Measurements from ENCODE around the gene PDCD4. TPM values are rescaled to one million over a fixed set of nuclear protein-coding genes. Genes with fewer than 3 reads are reported as not detected.

The PDCD4 gene
- total RNA-seq, 2 experiments from 2014 or later = 236 to 237 TPM

GRCh38 chr10:110834629-110835301 is 37.0 kb upstream of the PDCD4 start:
- Mint-ChIP-seq H3K27me3 (no peaks in the 10 kb centered on the region), H3K9me3 (no peaks in the 10 kb centered on the region), H3K4me1 (peaks cover 17% of the 10 kb centered on the region), H3K36me3 (no peaks in the 10 kb centered on the region), H3K4me3 (no peak overlapping the region), H3K27ac (peak overlapping the region; percentile 90)
- DNase-seq = no peak
- ATAC-seq (ENCODE audit: low read depth) = peak; percentile 84
- POLR2A ChIA-PET = interaction anchor here (0.6 to 1.8 kb wide), 4 partner anchors 32 to 51 kb away, joined by 3 to 7 read pairs (median 6); partner anchors contain the start of gene PDCD4

DNA sequence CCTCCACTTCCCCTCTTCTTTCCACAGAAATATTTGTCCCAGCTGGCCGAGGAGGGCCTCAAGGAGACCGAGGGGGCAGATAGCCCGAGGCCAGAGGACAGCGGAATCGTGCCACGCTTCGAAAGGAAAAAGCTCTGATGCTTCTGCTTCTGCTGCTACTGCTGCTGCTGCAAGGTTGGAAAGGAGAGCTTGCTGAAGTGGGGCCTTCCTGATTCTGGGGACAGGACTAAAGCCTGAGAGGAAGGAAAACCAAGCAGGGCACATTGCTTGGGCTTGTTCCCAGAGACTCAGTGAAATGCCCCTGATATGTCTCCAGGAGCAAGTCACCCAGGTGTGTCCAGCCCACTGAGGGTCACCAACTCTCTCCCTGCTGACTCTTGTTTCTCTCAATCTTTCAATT is 35.9 kb upstream of the PDCD4 start:
- POLR2A ChIA-PET = interaction anchor here (0.8 to 1.8 kb wide), 4 partner anchors 22 to 37 kb away, joined by 3 to 7 read pairs (median 6); partner anchors contain the start of gene PDCD4
- peak overlapping the region; percentile 57 for H3K27ac Mint-ChIP-seq
- no peak overlapping the region for H3K4me3 Mint-ChIP-seq
- no peaks in the 10 kb centered on the region for H3K27me3 Mint-ChIP-seq
- H3K4me1 Mint-ChIP-seq = peaks cover 17% of the 10 kb centered on the region
- DNase-seq (no peak), ATAC-seq (ENCODE audit: low read depth) (no peak)
- H3K9me3 Mint-ChIP-seq = no peaks in the 10 kb centered on the region
- no peaks in the 10 kb centered on the region for H3K36me3 Mint-ChIP-seq

DNA sequence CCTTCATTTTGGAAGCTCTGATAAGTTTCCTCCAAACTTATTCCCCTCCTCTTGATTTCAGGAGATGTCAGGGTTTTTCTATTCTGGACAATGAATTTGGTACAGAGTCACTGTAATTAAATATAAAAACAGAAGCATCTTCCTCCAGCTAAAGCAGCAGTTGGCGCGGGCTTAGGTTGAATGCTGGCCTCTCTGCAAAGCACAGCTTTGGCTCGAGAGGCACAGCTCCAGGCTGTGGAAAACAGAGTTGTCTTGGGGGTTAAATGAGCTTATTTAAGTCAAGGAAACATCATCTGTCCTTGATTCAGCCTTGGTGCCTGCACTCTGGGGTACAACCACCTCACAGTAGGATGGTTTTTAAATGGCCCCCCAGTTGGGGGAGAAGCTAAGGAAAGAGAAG is 35.0 kb upstream of the PDCD4 start:
- Mint-ChIP-seq H3K4me1 (peaks cover 20% of the 10 kb centered on the region), H3K36me3 (no peaks in the 10 kb centered on the region), H3K27ac (no peak overlapping the region), H3K27me3 (no peaks in the 10 kb centered on the region), H3K9me3 (no peaks in the 10 kb centered on the region), H3K4me3 (no peak overlapping the region)
- POLR2A ChIA-PET = interaction anchor here (0.8 to 1.4 kb wide), 4 partner anchors 14 to 34 kb away, joined by 3 to 7 read pairs (median 3); no protein-coding TSS in a partner anchor
- ATAC-seq (ENCODE audit: low read depth) (no peak), DNase-seq (no peak)

- Mint-ChIP-seq H3K4me1 (peaks cover 29% of the 10 kb centered on the region), H3K27ac (no peak overlapping the region), H3K27me3 (no peaks in the 10 kb centered on the region), H3K4me3 (no peak overlapping the region), H3K36me3 (no peaks in the 10 kb centered on the region), H3K9me3 (no peaks in the 10 kb centered on the region)
- ATAC-seq (ENCODE audit: low read depth) (no peak), DNase-seq (no peak)
- POLR2A ChIA-PET = interaction anchor here (1.0 to 1.4 kb wide), 3 partner anchors 13 to 35 kb away, joined by 3 to 7 read pairs (median 3); no protein-coding TSS in a partner anchor
These were observed 34.1 kb upstream of the PDCD4 start for GRCh38 chr10:110837418-110838171.

DNA sequence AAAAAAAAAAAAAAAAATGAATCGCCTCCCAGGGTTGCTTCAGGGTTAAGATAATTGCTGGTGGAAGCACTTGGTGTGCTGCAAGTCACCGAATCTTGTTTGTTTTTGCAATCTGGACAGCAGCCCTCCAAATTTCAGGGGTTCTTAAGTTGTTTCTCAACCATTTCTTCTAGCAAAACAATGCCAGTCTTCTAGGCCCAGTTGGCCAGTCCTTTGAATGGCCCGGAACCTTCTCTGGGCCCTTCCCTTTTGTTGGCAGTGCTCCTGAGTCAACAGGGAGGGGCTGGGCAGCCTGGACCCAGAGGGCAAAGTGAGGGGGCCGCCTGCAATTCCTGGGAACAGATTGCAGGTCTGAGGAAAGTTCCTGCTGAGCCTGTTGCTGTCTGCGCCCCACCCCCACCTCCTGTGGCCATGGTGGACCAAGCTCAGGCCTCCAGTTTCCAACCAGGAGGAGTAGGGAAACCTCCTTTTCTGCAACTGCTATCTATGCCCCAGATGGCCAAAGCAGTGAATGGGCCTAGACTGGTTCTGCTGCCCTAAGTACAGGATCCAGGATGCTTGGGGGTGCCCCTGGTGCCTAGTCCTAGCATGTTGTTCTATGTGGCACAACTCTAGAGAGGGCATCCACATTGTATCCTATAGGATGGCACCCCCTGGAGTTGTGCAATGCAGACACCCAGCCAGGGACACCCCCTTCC is 31.4 kb upstream of the PDCD4 start:
- no peak for ATAC-seq (ENCODE audit: low read depth)
- POLR2A ChIA-PET = no interaction called here
- Mint-ChIP-seq H3K36me3 (no peaks in the 10 kb centered on the region), H3K27ac (no peak overlapping the region), H3K9me3 (peaks cover 1% of the 10 kb centered on the region), H3K4me3 (no peak overlapping the region), H3K27me3 (no peaks in the 10 kb centered on the region), H3K4me1 (peaks cover 38% of the 10 kb centered on the region)
- DNase-seq = no peak

DNA sequence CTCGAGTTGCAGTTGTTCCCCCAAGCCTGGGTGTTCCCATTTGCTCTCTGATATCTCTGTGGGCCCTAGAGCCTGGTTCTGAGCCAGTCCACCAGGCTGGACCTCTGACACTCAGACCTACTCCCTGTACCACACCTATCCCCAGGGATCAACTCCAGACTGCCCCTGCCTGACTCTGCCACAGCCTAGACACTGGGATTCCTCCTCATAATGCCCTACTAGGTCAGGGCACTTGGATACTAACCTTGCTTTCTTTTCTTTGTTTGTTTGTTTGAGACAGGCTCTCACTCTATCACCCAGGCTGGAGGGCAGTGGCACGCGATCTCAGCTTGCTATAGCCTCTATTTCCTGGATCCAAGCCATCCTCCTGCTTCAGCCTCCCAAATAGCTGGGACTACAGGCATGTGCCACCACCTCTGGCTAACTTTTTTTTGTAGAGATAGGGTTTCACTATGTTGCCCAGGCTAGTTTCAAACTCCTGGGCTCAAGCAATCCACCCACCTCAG is 30.8 kb upstream of the PDCD4 start:
- H3K27me3 Mint-ChIP-seq = no peaks in the 10 kb centered on the region
- no peaks in the 10 kb centered on the region for H3K36me3 Mint-ChIP-seq
- no peak overlapping the region for H3K4me3 Mint-ChIP-seq
- peaks cover 38% of the 10 kb centered on the region for H3K4me1 Mint-ChIP-seq
- POLR2A ChIA-PET = no interaction called here
- DNase-seq (no peak), ATAC-seq (ENCODE audit: low read depth) (no peak)
- H3K9me3 Mint-ChIP-seq = peaks cover 1% of the 10 kb centered on the region
- H3K27ac Mint-ChIP-seq = no peak overlapping the region

- DNase-seq (no peak), ATAC-seq (ENCODE audit: low read depth) (no peak)
- H3K4me1 Mint-ChIP-seq = peaks cover 38% of the 10 kb centered on the region
- peaks cover 1% of the 10 kb centered on the region for H3K9me3 Mint-ChIP-seq
- peak overlapping the region; percentile 3 for H3K27ac Mint-ChIP-seq
- H3K4me3 Mint-ChIP-seq = no peak overlapping the region
- no peaks in the 10 kb centered on the region for H3K36me3 Mint-ChIP-seq
- no peaks in the 10 kb centered on the region for H3K27me3 Mint-ChIP-seq
- POLR2A ChIA-PET = interaction anchor here (0.6 to 3.4 kb wide), 5 partner anchors 18 to 49 kb away, joined by 3 to 21 read pairs (median 8); no protein-coding TSS in a partner anchor
These were observed 29.9 kb upstream of the PDCD4 start for GRCh38 chr10:110841767-110842267.

DNA sequence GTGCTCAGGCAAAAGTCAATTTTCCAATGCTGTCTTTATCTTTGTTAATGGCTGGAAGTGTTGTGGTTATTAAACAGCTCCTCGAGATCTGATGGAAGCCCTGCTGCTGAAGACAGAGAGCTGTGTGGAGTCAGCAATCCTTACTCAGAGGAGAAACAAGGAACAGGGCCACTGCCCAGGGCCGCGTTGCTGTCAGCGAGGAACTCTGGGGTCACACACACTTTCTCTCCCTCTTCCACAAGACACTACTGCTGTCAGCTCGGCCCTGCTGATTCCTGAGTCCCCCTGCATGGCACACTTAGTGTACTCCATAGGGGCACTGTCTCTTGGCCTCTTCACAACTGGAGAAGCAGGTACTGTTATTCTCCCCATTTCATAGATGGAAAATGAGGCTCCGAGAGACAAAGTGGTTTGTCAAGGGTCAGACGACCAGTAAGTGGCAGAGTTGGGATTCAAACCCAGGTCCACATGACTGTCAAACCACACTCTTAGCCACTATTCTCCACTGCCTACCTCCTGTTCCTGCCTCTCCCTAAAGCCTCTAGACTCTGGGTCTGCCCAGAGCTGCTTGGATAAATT is 29.3 kb upstream of the PDCD4 start:
- no peak for DNase-seq
- H3K27me3 Mint-ChIP-seq = no peaks in the 10 kb centered on the region
- H3K4me1 Mint-ChIP-seq = peaks cover 39% of the 10 kb centered on the region
- H3K9me3 Mint-ChIP-seq = peaks cover 1% of the 10 kb centered on the region
- H3K27ac Mint-ChIP-seq = peak overlapping the region; percentile 77
- no peak for ATAC-seq (ENCODE audit: low read depth)
- H3K36me3 Mint-ChIP-seq = no peaks in the 10 kb centered on the region
- peak overlapping the region; percentile 42 for H3K4me3 Mint-ChIP-seq
- POLR2A ChIA-PET = interaction anchor here (1.0 to 3.4 kb wide), 7 partner anchors 15 to 77 kb away, joined by 3 to 21 read pairs (median 8); partner anchors contain the start of genes BBIP1, PDCD4 and SHOC2

DNA sequence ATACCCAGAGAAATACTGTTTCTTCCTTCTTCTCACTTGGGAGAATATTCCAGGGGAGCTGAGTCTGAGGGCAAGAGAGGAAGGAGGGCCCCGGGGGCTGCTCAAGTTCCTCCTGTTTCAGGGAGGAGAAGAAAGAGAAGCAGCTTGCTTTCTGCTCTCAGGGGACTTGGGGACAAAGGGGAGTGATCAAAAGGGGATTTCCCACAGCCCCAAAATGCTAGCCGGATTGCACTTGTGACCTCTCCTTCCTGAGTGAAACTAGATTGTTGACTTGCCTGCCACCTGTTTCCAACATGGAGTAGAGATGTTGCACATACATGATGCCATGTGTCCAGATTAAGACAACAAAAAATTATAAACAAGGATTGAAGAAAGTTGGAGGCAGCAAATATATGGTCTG is 28.7 kb upstream of the PDCD4 start:
- no peaks in the 10 kb centered on the region for H3K27me3 Mint-ChIP-seq
- H3K4me1 Mint-ChIP-seq = peaks cover 36% of the 10 kb centered on the region
- POLR2A ChIA-PET = interaction anchor here (1.0 to 3.4 kb wide), 7 partner anchors 15 to 76 kb away, joined by 3 to 21 read pairs (median 8); partner anchors contain the start of genes BBIP1, PDCD4 and SHOC2
- H3K36me3 Mint-ChIP-seq = no peaks in the 10 kb centered on the region
- peak overlapping the region; percentile 42 for H3K4me3 Mint-ChIP-seq
- DNase-seq (no peak), ATAC-seq (ENCODE audit: low read depth) (peak; percentile 88)
- peaks cover 1% of the 10 kb centered on the region for H3K9me3 Mint-ChIP-seq
- peak overlapping the region; percentile 77 for H3K27ac Mint-ChIP-seq

DNA sequence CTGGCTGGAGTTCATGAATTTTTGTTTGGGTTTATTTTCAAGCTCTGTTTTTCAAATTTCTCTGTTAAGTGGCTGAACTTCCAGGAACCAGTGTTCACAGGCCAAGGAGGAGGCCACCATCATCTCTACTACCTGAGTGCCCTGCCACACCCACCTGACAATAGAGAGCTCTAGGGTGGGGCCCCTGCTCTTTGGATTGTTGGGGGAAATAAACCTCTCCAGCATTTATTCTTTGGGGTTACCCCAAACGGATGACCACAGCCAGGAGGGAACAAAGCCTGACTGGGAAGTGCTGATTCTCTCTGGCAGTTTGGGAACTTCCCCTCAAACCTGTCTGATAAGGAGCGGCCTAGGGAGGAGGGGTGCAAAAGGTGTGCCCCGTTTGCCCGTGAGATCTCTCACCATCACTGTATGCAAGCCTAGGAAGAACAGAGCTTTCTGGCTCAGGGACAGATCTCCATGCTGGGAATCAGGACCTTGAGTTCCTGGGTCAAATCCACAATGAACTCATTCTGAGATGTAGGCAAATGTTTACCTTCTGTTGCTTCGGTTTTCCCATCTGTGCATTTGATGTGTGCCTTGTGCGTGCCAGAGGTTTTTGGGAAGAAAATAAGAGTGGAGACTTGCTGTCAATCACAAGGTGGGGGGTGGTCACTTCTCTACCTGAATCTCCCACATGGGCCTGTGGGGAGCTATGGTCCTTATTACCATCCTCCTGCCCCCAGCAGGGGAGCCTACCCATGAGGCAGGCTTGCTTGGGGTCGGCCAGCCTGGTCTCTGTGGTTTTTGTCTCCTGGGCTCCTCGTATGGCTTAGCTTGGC is 27.7 kb upstream of the PDCD4 start:
- DNase-seq (no peak), ATAC-seq (ENCODE audit: low read depth) (no peak)
- no peaks in the 10 kb centered on the region for H3K27me3 Mint-ChIP-seq
- H3K27ac Mint-ChIP-seq = peak overlapping the region; percentile 17
- peaks cover 41% of the 10 kb centered on the region for H3K4me1 Mint-ChIP-seq
- no peaks in the 10 kb centered on the region for H3K36me3 Mint-ChIP-seq
- POLR2A ChIA-PET = interaction anchor here (2.3 to 3.4 kb wide), 4 partner anchors 14 to 29 kb away, joined by 7 to 21 read pairs (median 8); no protein-coding TSS in a partner anchor
- H3K9me3 Mint-ChIP-seq = peaks cover 1% of the 10 kb centered on the region
- H3K4me3 Mint-ChIP-seq = no peak overlapping the region

DNA sequence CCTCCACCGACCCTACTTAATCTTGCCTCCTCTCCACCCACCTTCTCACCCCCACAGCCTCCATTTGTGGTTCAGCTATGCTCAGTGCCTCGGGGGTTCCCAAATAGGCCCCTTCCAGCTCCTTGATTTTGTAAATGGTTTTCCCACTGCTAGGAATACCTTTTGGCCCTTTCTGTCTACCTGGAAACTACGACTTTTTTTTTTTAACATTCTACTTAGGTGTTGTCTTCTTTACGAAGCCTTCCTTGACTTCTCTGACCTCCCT is 27.2 kb upstream of the PDCD4 start:
- H3K27me3 Mint-ChIP-seq = no peaks in the 10 kb centered on the region
- H3K4me1 Mint-ChIP-seq = peaks cover 44% of the 10 kb centered on the region
- ATAC-seq (ENCODE audit: low read depth) (no peak), DNase-seq (no peak)
- H3K27ac Mint-ChIP-seq = no peak overlapping the region
- no peak overlapping the region for H3K4me3 Mint-ChIP-seq
- H3K9me3 Mint-ChIP-seq = peaks cover 1% of the 10 kb centered on the region
- H3K36me3 Mint-ChIP-seq = no peaks in the 10 kb centered on the region
- POLR2A ChIA-PET = interaction anchor here (2.3 to 3.4 kb wide), 2 partner anchors 13 to 15 kb away, joined by 7 to 21 read pairs; no protein-coding TSS in a partner anchor

- Mint-ChIP-seq H3K27ac (no peak overlapping the region), H3K9me3 (peaks cover 1% of the 10 kb centered on the region), H3K4me3 (no peak overlapping the region), H3K36me3 (no peaks in the 10 kb centered on the region), H3K4me1 (peaks cover 52% of the 10 kb centered on the region), H3K27me3 (no peaks in the 10 kb centered on the region)
- DNase-seq = no peak
- POLR2A ChIA-PET = interaction anchor here (0.7 to 3.4 kb wide), 3 partner anchors 9 to 26 kb away, joined by 3 to 21 read pairs (median 4); partner anchors contain the start of gene PDCD4
- no peak for ATAC-seq (ENCODE audit: low read depth)
These were observed 26.5 kb upstream of the PDCD4 start for GRCh38 chr10:110845192-110845755.
